IMR-90 (cell line): Measurements from ENCODE around the gene RASGRP2. TPM values are rescaled to one million over a fixed set of nuclear protein-coding genes. Genes with fewer than 3 reads are reported as not detected.

ENCODE experiments used
- ATAC-seq: fragments of 200-7000 bp; cut with Tn5 transposase; 2 replicates; pipeline ENCODE4 v1.9.1; 2020; ENCODE audit warnings: low read depth, mild to moderate bottlenecking, moderate library complexity
- BruUV-seq: library from RNA; stranded (reverse); fragments of 400-500 nt; replicated peaks from 2 replicates; lab custom pipeline; 2021; lab: Mats Ljungman, UMichigan
- CTCF ChIA-PET: fragments of 300-600 bp; formaldehyde crosslinking; extraction: SDS; loops from one replicate; lab custom pipeline; 2021; ENCODE audit warnings: antibody characterized with exemption; lab: Yijun Ruan, JAX
- POLR2A ChIA-PET: fragments of 300-600 bp; sonication (Branson Sonifier 250); formaldehyde crosslinking; loops from one replicate; lab custom pipeline; 2022; ENCODE audit warnings: antibody characterized with exemption; ENCODE audit not compliant: unreplicated experiment; lab: Charles Lee
- DNase-seq: peaks from one replicate; pipeline ENCODE4 v3.0.0; 2013
- H2AFZ ChIP-seq: replicated peaks from 2 replicates; pipeline ENCODE3; 2013; ENCODE audit warnings: low read length, mild to moderate bottlenecking; ENCODE audit not compliant: poor library complexity
- H2AK5ac ChIP-seq: 2 replicates; pipeline ENCODE4 v1.6.1; 2013; ENCODE audit warnings: low read depth, low read length, inconsistent platforms
- H2AK9ac ChIP-seq: replicated peaks from 2 replicates; pipeline ENCODE3; 2013; ENCODE audit warnings: mild to moderate bottlenecking, low read depth, low read length, moderate library complexity; ENCODE audit not compliant: poor library complexity
- H2BK120ac ChIP-seq: 2 replicates; pipeline ENCODE4 v1.6.1; 2013; ENCODE audit warnings: low read depth, low read length, inconsistent platforms
- H2BK15ac ChIP-seq: 3 replicates; pipeline ENCODE4 v1.6.1; 2013; ENCODE audit warnings: low read depth, low read length, inconsistent platforms
- H2BK20ac ChIP-seq: 2 replicates; pipeline ENCODE4 v1.6.1; 2013; ENCODE audit warnings: low read depth, mild to moderate bottlenecking, inconsistent platforms, low read length, moderate library complexity
- H2BK5ac ChIP-seq: 2 replicates; pipeline ENCODE4 v1.6.1; 2013; ENCODE audit warnings: mild to moderate bottlenecking, low read depth, low read length, inconsistent platforms; ENCODE audit not compliant: poor library complexity, severe bottlenecking
- H3K14ac ChIP-seq: replicated peaks from 2 replicates; pipeline ENCODE4 v1.6.1; 2013; ENCODE audit warnings: low read depth, low read length, inconsistent platforms
- H3K18ac ChIP-seq: 2 replicates; pipeline ENCODE4 v1.6.1; 2013; ENCODE audit warnings: low read depth, low read length, control low read depth
- H3K23ac ChIP-seq: 2 replicates; pipeline ENCODE4 v1.6.1; 2013; ENCODE audit warnings: low read depth, low read length, inconsistent platforms
- H3K27ac ChIP-seq: 2 replicates; pipeline ENCODE4 v1.5.1; 2013; ENCODE audit warnings: mild to moderate bottlenecking, control low read depth, low read length; ENCODE audit not compliant: insufficient read depth
- H3K27me3 ChIP-seq: 2 replicates; pipeline ENCODE4 v1.6.1; 2013; ENCODE audit warnings: low read length; ENCODE audit not compliant: control insufficient read depth, insufficient read depth
- H3K36me3 ChIP-seq: 2 replicates; pipeline ENCODE4 v1.6.1; 2013; ENCODE audit warnings: low read length, mixed read lengths; ENCODE audit not compliant: control insufficient read depth, insufficient read depth
- H3K4ac ChIP-seq: 2 replicates; pipeline ENCODE4 v1.6.1; 2013; ENCODE audit warnings: low read depth, low read length, inconsistent platforms
- H3K4me1 ChIP-seq: 2 replicates; pipeline ENCODE4 v1.6.1; 2013; ENCODE audit warnings: low read length, mixed read lengths; ENCODE audit not compliant: control insufficient read depth, insufficient read depth
- H3K4me2 ChIP-seq: 2 replicates; pipeline ENCODE4 v1.6.1; 2013; ENCODE audit warnings: low read depth, mild to moderate bottlenecking, control low read depth, low read length, moderate library complexity
- H3K4me3 ChIP-seq: 2 replicates; pipeline ENCODE4 v1.5.1; 2013; ENCODE audit warnings: low read depth, mild to moderate bottlenecking, control low read depth, low read length, moderate library complexity; ENCODE audit not compliant: insufficient read depth
- H3K56ac ChIP-seq: 2 replicates; pipeline ENCODE4 v1.6.1; 2013; ENCODE audit warnings: low read length, inconsistent platforms; ENCODE audit not compliant: insufficient read depth; ENCODE audit errors: extremely low read depth
- H3K79me1 ChIP-seq, 2 experiments: 2 replicates each; pipeline ENCODE4 v1.6.1; 2013; ENCODE audit warnings: low read length in 2 of 2, inconsistent platforms in 1 of 2, low read depth in 1 of 2
- H3K9ac ChIP-seq: 2 replicates; pipeline ENCODE4 v1.6.1; 2013; ENCODE audit warnings: low read depth, low read length, control low read depth
- H3K9me1 ChIP-seq: 2 replicates; pipeline ENCODE4 v1.6.1; 2013; ENCODE audit warnings: low read length, inconsistent platforms; ENCODE audit not compliant: insufficient read depth
- H3K9me3 ChIP-seq: 2 replicates; pipeline ENCODE4 v1.6.1; 2013; ENCODE audit warnings: low read length; ENCODE audit not compliant: control insufficient read depth, insufficient read depth
- H4K20me1 ChIP-seq: 2 replicates; pipeline ENCODE4 v1.6.1; 2013; ENCODE audit warnings: low read length, inconsistent platforms; ENCODE audit not compliant: insufficient read depth
- H4K5ac ChIP-seq: 2 replicates; pipeline ENCODE4 v1.6.1; 2013; ENCODE audit warnings: mild to moderate bottlenecking, low read depth, low read length, control low read depth
- H4K8ac ChIP-seq, 2 experiments: 2 replicates each; pipeline ENCODE4 v1.6.1; 2013; ENCODE audit warnings: low read depth in 2 of 2, low read length in 2 of 2, control low read depth in 1 of 2, inconsistent platforms in 1 of 2
- H4K91ac ChIP-seq: 2 replicates; pipeline ENCODE4 v1.6.1; 2013; ENCODE audit warnings: low read depth, low read length, inconsistent platforms; ENCODE audit not compliant: insufficient read depth
- BHLHE40 ChIP-seq: fragments of 150-350 bp; IDR thresholded peaks from 2 replicates; pipeline ENCODE4 v1.6.1; 2016; ENCODE audit warnings: mild to moderate bottlenecking, low read depth, low read length
- CEBPB ChIP-seq: IDR thresholded peaks from 2 replicates; pipeline ENCODE4 v1.6.1; 2012; ENCODE audit warnings: low read depth, low read length, improper control_type of control experiment
- CHD1 ChIP-seq: IDR thresholded peaks from 2 replicates; pipeline ENCODE4 v1.6.1; 2012; ENCODE audit warnings: low read depth, low read length, improper control_type of control experiment
- MAZ ChIP-seq: IDR thresholded peaks from 2 replicates; pipeline ENCODE4 v1.6.1; 2012; ENCODE audit warnings: low read depth, mild to moderate bottlenecking, low read length, improper control_type of control experiment, moderate library complexity, borderline replicate concordance
- RAD21 ChIP-seq: IDR thresholded peaks from 2 replicates; pipeline ENCODE4 v1.6.1; 2012; ENCODE audit warnings: low read length, improper control_type of control experiment
- SMC3 ChIP-seq: fragments of 150-350 bp; IDR thresholded peaks from 2 replicates; pipeline ENCODE4 v1.6.1; 2016; ENCODE audit warnings: low read depth, mild to moderate bottlenecking, antibody characterized with exemption, low read length, moderate library complexity
- WGBS, 2 experiments: methylation state at CpG; one replicate each; pipeline versions ENCODE4 v1.1.5 to v1.1.7; 2013; ENCODE audit warnings: missing lambda C conversion rate in 2 of 2; ENCODE audit not compliant: insufficient read length in 1 of 2; ENCODE audit errors: extremely low coverage in 2 of 2; 5-methylcytosine and 5-hydroxymethylcytosine counted together
- dilution Hi-C: fragments of 300-500 bp; cut with HindIII; formaldehyde crosslinking; loops from one replicate; pipeline ENCODE4 v1.14.3; 2018; ENCODE audit warnings: low sequenced_read_pairs; ENCODE audit not compliant: unreplicated experiment
- in situ Hi-C: fragments of 300-500 bp; cut with MboI; formaldehyde crosslinking; loops from 3 replicates; pipeline ENCODE4 v1.14.3; 2019; ENCODE audit warnings: low sequenced_read_pairs, inconsistent platforms, mixed read lengths
- intact Hi-C: fragments of 100-400 bp; cut with micrococcal nuclease; formaldehyde crosslinking; loops from 2 replicates; pipeline ENCODE4 v1.10.0; 2022
- polyA plus RNA-seq, 3 experiments: library from polyadenylated mRNA; depleted of rRNA; stranded (reverse); fragments of >200 nt; gene quantifications; 2 replicates each; pipeline ENCODE4 v1.2.3, GENCODE V29; 2012; ENCODE audit warnings: low replicate concordance in 1 of 3
- total RNA-seq: library from RNA; depleted of rRNA; stranded (reverse); fragments of >200 nt; gene quantifications from 2 replicates; pipeline ENCODE4 v1.2.3, GENCODE V29; 2012
- TF ChIP-seq, protein P1 (sequence below): conservative IDR thresholded peaks from 2 replicates; pipeline ENCODE4 v1.5.1; 2012; ENCODE audit warnings: mild to moderate bottlenecking, low read depth, low read length, improper control_type of control experiment

RASGRP2 gene
- total and polyA plus RNA-seq, 2 of the 4 experiments (the other 2 are of a cell fraction): 1.2 TPM; not detected in 1

GRCh38 chr11:64742889-64743590 lies 902 bp downstream of the RASGRP2 start:
- H3K4ac ChIP-seq: no peak overlapping the region
- WGBS, 2 experiments: 2% methylated on average over 19 of the region's 58 CpGs; no CpG with 5 or more reads in 1 of the 2 experiments
- ChIA-PET POLR2A (no interaction called here), CTCF (no interaction called here)
- no TSS peak for BruUV-seq
- peak overlapping the region; percentile 91 for H2AK9ac ChIP-seq
- H3K4me2 ChIP-seq: peak overlapping the region; percentile 78
- peak overlapping the region; percentile 21; the same call in 1 of the 2 replicates for H3K9ac ChIP-seq
- no peaks in the 10 kb centered on the region for H3K36me3 ChIP-seq
- H3K4me3 ChIP-seq: peak overlapping the region; percentile 36
- peak; percentile 76 for ATAC-seq
- no peak overlapping the region for H4K8ac ChIP-seq
- H3K56ac ChIP-seq: no peak overlapping the region
- DNase-seq: no peak
- no peak overlapping the region for H3K18ac ChIP-seq
- H2BK120ac ChIP-seq: no peak overlapping the region
- peak; percentile 52 for TF ChIP-seq RAD21
- no peak for TF ChIP-seq CHD1
- TF ChIP-seq, protein P1, sequence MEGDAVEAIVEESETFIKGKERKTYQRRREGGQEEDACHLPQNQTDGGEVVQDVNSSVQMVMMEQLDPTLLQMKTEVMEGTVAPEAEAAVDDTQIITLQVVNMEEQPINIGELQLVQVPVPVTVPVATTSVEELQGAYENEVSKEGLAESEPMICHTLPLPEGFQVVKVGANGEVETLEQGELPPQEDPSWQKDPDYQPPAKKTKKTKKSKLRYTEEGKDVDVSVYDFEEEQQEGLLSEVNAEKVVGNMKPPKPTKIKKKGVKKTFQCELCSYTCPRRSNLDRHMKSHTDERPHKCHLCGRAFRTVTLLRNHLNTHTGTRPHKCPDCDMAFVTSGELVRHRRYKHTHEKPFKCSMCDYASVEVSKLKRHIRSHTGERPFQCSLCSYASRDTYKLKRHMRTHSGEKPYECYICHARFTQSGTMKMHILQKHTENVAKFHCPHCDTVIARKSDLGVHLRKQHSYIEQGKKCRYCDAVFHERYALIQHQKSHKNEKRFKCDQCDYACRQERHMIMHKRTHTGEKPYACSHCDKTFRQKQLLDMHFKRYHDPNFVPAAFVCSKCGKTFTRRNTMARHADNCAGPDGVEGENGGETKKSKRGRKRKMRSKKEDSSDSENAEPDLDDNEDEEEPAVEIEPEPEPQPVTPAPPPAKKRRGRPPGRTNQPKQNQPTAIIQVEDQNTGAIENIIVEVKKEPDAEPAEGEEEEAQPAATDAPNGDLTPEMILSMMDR: peak; percentile 75
- TF ChIP-seq CEBPB: peak; percentile 77
- peak; percentile 71; the same call in 1 of the 2 replicates for TF ChIP-seq MAZ
- no peak for TF ChIP-seq BHLHE40
- TF ChIP-seq SMC3: peak; percentile 35; the same call in 1 of the 2 replicates
- no peak overlapping the region for H4K91ac ChIP-seq
- no peaks in the 10 kb centered on the region for H3K79me1 ChIP-seq
- peaks cover under 1% of the 10 kb centered on the region; the same call in 1 of the 2 replicates for H4K20me1 ChIP-seq
- in situ Hi-C loops: no loop called here
- H3K27me3 ChIP-seq: peaks cover 69% of the 10 kb centered on the region
- H2AFZ ChIP-seq: peak overlapping the region; percentile 90
- H3K27ac ChIP-seq: no peak overlapping the region
- H3K4me1 ChIP-seq: peaks cover 12% of the 10 kb centered on the region
- H2BK5ac ChIP-seq: no peak overlapping the region
- no peak overlapping the region for H2BK15ac ChIP-seq
- dilution Hi-C loops: no loop called here
- H3K23ac ChIP-seq: no peak overlapping the region
- H3K14ac ChIP-seq: no peak overlapping the region
- H3K9me3 ChIP-seq: no peaks in the 10 kb centered on the region
- H2AK5ac ChIP-seq: no peak overlapping the region
- H3K9me1 ChIP-seq: peaks cover 4% of the 10 kb centered on the region
- H4K5ac ChIP-seq: no peak overlapping the region
- intact Hi-C loops: loop anchor here (1.0 kb wide), 1 partner anchor 24 kb away; no protein-coding TSS in a partner anchor
- H2BK20ac ChIP-seq: no peak overlapping the region
